GM21717 (cell line): ENCODE results near the gene ESR2.
"Not testable (repeated sequence)": the region's sequence is repeated elsewhere in the genome, so short reads cannot be mapped to it uniquely, and the experiment has no call there.

Experiments
- ATAC-seq: cut with Tn5 transposase; IDR thresholded peaks from one replicate; pipeline ENCODE4 v1.9.1; 2021; ENCODE audit warnings: mild to moderate bottlenecking, moderate library complexity; ENCODE audit not compliant: unreplicated experiment

ESR2 gene

DNA sequence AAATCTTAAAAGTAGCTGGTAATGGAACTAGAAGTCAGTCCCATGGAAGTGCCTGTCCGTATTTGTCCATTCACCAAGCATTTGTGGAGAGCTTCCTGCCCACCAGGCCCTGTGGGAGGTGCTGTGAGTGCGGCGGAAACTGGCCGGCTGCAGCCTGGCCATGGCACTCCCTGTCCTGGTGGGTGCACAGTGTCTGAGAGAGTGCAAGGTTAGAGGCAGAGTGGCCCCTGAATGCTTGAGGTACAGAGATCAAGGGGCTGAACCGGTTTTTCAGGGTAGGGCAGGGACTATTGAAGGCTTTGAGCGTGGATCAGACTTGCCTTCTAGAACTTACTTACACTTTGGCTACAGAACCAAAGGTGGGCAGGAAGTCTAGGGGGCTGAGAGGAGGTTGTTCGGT, 92.9 kb downstream of the ESR2 start:
- ATAC-seq: no peak

DNA sequence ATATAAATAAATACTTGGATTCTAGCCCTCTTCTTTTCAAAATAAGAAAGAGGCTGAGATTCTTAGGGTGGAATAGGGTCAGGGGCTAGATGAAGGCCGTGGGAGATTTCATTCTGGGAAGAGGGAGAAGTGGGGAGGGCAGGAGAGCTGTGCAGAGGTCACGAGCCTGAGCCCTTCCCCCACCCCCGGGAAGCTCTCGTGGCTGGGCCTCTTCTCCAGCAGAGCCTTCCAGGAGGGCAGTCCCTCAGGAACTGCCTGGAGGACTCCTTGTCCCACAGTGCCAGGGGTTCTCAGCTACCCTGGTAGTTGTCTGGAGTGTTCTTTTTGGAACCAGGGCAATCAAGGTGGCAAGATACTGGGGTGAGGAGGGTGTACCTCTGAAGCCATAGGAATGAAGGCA, 94.0 kb downstream of the ESR2 start:
- no peak for ATAC-seq

- no peak for ATAC-seq
These were observed 95.7 kb downstream of the ESR2 start for GRCh38 chr14:64198486-64198885.

- ATAC-seq: no peak
These were observed 96.2 kb downstream of the ESR2 start for GRCh38 chr14:64197996-64198395.

DNA sequence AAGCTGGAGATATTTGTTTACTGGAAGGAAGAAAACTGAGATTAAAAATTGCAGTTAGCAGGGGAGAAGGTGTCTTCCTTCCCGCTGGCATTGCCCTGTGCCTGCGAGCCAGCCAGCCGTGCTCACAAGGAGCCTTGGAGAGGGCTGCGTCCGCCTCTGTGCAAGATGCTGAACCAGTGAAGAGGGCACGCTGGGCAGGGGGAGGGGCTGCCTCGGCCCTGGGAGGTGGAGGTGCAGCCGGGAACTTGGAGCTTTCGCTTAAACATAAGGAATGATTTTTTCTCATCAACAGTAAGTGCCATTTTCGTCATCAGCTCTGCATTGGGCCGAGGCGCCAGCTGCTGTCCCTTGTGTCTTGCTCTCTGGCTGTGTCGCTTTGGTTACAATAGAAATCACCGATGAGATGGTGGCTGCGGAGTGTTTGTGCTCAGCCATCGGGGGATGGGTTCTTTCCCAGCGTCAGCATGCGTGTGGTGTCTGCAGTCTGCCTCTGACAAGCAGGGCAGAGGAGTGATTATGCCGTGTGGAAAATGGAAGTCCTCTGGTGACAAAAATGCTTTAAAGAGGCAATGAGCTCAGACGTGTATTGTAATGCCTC, 97.3 kb downstream of the ESR2 start:
- ATAC-seq: no peak

DNA sequence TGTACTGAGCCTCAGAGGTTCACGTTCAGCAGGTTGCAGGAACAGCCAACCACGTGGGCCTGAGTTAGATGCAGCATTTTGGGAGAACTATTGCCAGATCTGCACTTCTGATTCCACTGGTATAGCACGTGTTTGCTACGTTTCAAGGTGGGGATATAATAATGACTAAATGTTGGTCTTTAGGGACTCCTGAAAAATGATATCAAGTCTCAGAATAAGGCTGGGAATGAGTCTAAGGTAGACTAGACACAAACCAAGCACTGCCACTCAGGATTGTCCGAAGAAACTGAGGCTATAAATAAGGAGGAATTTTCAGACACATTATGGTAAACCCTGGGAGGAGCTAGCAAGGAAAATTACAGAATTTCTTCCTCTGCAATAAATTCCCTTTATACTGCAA, 98.1 kb downstream of the ESR2 start:
- no peak for ATAC-seq

- ATAC-seq: no peak
These were observed 99.0 kb downstream of the ESR2 start for GRCh38 chr14:64195199-64195598.

DNA sequence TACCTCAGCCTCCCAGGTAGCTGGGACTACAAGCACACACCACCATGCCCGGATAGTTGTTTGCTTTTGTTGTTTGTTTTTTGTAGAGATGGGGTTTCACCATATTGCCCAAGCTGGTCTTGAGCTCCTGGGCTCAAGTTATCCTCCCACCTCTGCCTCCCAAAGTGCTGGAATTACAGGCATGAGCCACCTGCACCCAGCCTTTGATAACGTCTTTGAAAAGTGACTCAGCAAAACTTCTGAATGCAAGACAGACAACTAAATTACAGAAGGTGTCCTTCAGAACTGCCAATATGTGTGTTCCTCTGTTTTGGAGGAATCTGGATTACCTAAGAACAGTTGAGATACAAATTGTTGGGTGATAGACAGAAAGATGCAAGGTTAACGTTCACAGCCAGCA, 99.8 kb downstream of the ESR2 start:
- no peak for ATAC-seq

DNA sequence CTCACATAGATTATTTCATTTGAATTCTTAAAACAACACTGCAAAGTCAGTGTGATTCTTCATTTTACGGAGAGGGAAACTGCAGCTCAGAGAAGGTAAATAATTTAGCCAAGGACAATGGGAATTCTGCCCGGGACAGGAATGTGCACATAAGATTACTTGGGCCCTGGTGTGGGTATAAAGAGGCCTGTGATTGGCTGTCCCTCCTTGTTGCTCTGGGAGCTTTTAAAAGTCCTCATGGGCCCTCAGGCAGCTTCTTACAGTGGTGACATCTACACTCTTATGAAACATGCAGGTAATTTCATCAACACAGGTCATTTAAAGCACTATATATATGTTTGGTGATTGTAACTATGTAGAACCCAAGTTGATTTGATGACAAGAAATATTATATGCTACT, 100.3 kb downstream of the ESR2 start:
- no peak for ATAC-seq

GRCh38 chr14:64191756-64192155, 102.4 kb downstream of the ESR2 start:
- no peak for ATAC-seq

- ATAC-seq: no peak
These were observed 103.1 kb downstream of the ESR2 start for GRCh38 chr14:64190974-64191502.

DNA sequence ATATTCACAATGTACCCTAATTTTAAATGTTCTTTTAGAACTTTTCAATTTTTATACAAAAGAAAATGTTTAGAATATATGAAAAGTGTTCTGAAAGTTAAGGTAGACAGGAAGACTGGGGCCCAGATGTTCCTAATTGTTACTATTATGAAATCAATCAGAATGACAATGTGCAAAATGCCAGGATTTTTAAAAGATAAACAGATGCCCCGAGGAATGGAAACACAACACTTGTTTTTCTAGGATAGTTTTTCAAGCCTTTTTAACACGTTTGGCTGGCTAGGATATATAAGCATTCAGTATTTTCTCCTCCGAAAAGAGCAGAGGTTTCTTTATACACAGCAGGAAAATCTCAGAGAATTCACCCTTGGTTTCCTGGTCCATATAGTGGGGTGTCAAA, 106.8 kb downstream of the ESR2 start:
- ATAC-seq: no peak

GRCh38 chr14:64186231-64187129, 107.7 kb downstream of the ESR2 start:
- no peak for ATAC-seq

DNA sequence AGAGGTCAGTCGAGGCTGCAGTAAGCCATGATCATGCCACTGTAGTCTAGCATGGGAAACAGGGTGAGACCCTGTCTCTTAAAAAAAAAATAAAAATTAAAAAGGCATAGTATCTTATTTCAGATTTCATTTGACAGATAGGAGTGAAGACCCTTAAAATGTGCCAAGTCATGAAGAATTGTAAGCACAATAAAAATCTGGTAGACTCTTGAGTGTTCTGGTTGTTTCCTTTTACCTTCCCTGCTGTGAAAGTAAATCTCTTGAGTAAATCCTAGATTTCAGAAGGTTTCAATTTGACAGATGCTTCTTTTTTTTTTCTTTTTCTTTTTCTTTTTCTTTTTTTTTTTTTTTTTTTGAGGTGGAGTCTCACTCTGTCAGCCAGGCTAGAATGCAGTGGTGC, 109.0 kb downstream of the ESR2 start:
- ATAC-seq: no peak

DNA sequence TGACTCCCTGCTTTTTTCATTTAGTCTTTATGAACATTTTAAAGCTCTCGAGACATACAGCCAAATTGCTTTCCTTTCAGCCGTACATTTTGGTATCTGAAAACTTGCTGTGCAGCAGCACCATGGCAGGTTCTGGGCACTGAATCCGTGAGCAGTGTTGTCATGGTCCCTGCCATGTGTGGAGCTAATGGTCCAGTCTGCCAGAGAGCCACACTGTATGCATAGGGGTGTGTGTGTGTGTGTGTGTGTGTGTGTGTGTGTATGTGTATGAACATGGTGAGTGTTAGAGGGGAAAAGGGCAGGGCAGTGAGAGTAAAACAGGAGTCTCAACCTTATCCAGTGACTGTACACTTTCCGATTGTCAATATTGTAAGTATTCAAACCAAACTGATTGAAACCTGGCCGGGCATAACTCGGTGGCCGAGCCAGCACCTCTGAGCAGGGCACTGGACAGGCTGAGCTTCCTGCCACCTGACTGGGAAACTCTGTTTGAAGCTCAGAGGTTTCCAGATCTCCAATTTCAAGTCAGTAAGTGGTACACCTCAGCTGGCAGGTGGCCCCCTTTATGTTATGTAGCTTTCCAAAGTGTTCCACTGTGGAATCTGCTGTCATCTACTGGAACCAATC, 110.0 kb downstream of the ESR2 start:
- ATAC-seq: no peak

GRCh38 chr14:64182908-64183307, 111.3 kb downstream of the ESR2 start:
- not testable (repeated sequence) for ATAC-seq

DNA sequence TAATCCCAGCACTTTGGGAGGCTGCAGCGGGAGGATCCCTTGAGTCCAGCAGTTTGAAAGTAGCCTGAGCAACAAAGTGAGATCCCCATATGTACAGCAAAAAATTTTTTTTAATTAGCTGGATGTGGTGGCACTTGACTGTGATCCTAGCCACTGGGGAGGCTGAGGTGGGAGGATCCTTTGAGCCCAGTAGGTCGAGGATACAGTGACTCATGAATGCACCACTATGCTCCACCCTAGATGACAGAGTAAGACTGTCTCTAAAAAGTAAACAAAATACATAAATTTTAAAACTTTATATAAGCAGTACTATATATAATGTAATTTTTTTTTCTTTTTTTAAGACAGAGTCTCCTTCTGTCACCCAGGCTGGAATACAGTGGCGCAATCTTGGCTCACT, 115.4 kb downstream of the ESR2 start:
- no peak for ATAC-seq

DNA sequence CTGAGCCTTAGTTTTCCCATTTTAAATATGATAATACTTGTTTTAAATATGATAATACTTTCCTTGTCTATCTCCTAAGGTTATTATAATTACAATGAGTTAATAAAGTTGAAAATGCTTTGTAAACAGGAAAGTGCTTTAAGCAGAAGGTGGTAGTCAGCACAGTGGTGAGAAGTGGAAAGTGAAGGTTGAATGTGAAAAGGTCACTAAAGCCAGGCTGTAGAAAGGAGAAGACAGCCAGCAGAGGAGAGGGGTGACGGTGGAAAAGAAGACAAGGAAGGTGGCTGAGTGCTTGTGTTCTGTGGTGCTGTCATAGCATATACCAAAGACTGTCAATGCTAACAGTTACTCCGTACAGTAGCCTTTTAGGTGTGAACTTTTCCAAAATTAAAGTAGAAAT, 117.8 kb downstream of the ESR2 start:
- ATAC-seq: no peak

GRCh38 chr14:64174922-64175782, 119.0 kb downstream of the ESR2 start:
- ATAC-seq: no peak

- peak; percentile 61 for ATAC-seq
These were observed 124.0 kb downstream of the ESR2 start for GRCh38 chr14:64170181-64170580.

GRCh38 chr14:64159588-64159987, 134.6 kb downstream of the ESR2 start:
- ATAC-seq: no peak
